ENCODE measurements around the gene IFNL4. TPM values are rescaled to one million over a fixed set of nuclear protein-coding genes. Genes with fewer than 3 reads are reported as not detected.

Gene IFNL4
- total and polyA plus RNA-seq, 2 of the 13 experiments (the other 11 are each of a cell fraction or from before 2014, with no cell fraction given), result not detected

DNA sequence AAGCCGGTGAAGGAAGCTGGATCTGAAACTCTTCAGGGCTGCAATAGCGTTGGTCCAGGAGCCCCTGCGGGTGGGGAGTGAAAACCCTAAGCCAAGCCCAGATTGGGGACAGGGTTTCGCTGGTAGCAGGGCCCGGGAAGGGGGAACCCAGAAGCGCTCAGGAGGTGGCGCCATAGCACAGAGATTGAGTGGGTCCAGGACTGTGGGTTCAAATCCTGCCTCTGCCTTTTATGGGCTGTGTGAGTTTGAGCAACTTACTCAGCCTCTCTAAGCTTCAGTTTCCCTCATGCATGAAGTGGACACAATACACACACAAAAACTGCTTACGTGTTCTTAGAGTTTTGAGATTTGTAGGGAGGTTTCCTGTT, 36.3 kb downstream of the IFNL4 start:
- Histone ChIP-seq H3K79me2 (ENCODE audit: insufficient read depth, low read length) (no peaks in the 10 kb centered on the region), H3K9ac (ENCODE audit: insufficient read depth, low read depth, low read length) (no peak overlapping the region), H3K4me3 (replicated peaks in 1 of 3; ENCODE audit: insufficient read depth in 1 of 3, low read depth in 2 of 3, low read length in 3 of 3) (no peak overlapping the region), H3K4me2 (ENCODE audit: low read depth, low read length) (no peak overlapping the region), H3K9me3 (ENCODE audit: low read length) (no peaks in the 10 kb centered on the region), H3K27ac (ENCODE audit: extremely low read length, insufficient read depth, low read length) (no peak overlapping the region), H3K36me3 (replicated peaks in 1 of 2; ENCODE audit: control insufficient read depth in 1 of 2, insufficient read depth in 2 of 2, low read length in 2 of 2) (no peaks in the 10 kb centered on the region), H3K4me1 (ENCODE audit: insufficient read depth, low read length) (no peaks in the 10 kb centered on the region), H3K27me3 (ENCODE audit: control insufficient read depth in 1 of 2, insufficient read depth in 2 of 2, low read length in 2 of 2) (no peaks in the 10 kb centered on the region; a peak in 2 of 5 replicates), H4K20me1 (ENCODE audit: insufficient read depth, low read length) (no peaks in the 10 kb centered on the region), H2AFZ (ENCODE audit: low read length) (no peak overlapping the region)
- FAIRE-seq (no peak), ATAC-seq (peak; percentile 73), DNase-seq (ENCODE audit: low spot score) (no peak)
- POLR2A ChIA-PET, result no interaction called here
- intact Hi-C loops (cut with micrococcal nuclease; ENCODE audit: unreplicated experiment) (loop anchor here (5.0 kb wide), 1 partner anchor 115 kb away; no protein-coding TSS in a partner anchor), in situ Hi-C loops (cut with HindIII; ENCODE audit: extremely low pct_ligation_motif_present, low pct_unique_long_range_greater_than_20kb) (loop anchor here (5.0 kb wide), 1 partner anchor 115 kb away; no protein-coding TSS in a partner anchor)
- TF ChIP-seq GFI1 (CRISPR knock-in tag; IDR thresholded peaks at IDR 0.05; ENCODE audit: borderline replicate concordance) (no peak), CTCF (CRISPR knock-in tag; IDR thresholded peaks at IDR 0.05) (peak; percentile 60), STAG1 (CRISPR knock-in tag; IDR thresholded peaks at IDR 0.05) (peak; percentile 82), ZNF768 (CRISPR knock-in tag; IDR thresholded peaks at IDR 0.05) (peak; percentile 82), KLF9 (CRISPR knock-in tag; IDR thresholded peaks at IDR 0.05; ENCODE audit: low read depth) (no peak), SMC3 (IDR thresholded peaks at IDR 0.05; ENCODE audit: low read length) (peak; percentile 44), TSC22D2 (CRISPR knock-in tag; IDR thresholded peaks at IDR 0.05; ENCODE audit: borderline replicate concordance) (no peak), YY1 (IDR thresholded peaks at IDR 0.05; ENCODE audit: insufficient read depth, insufficient replicate concordance, low read depth, low read length) (peak; percentile 9), ZMYM2 (CRISPR knock-in tag; IDR thresholded peaks at IDR 0.05) (0 out of 2 replicates have a peak, but pooled peaks have one; percentile 26), RAD21 (CRISPR knock-in tag; IDR thresholded peaks at IDR 0.05) (peak; percentile 66), SP1 (IDR thresholded peaks at IDR 0.05) (no peak), SP1 (CRISPR knock-in tag; IDR thresholded peaks at IDR 0.05) (no peak)
- TF ChIP-seq, protein P1, sequence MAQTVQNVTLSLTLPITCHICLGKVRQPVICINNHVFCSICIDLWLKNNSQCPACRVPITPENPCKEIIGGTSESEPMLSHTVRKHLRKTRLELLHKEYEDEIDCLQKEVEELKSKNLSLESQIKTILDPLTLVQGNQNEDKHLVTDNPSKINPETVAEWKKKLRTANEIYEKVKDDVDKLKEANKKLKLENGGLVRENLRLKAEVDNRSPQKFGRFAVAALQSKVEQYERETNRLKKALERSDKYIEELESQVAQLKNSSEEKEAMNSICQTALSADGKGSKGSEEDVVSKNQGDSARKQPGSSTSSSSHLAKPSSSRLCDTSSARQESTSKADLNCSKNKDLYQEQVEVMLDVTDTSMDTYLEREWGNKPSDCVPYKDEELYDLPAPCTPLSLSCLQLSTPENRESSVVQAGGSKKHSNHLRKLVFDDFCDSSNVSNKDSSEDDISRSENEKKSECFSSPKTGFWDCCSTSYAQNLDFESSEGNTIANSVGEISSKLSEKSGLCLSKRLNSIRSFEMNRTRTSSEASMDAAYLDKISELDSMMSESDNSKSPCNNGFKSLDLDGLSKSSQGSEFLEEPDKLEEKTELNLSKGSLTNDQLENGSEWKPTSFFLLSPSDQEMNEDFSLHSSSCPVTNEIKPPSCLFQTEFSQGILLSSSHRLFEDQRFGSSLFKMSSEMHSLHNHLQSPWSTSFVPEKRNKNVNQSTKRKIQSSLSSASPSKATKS (CRISPR knock-in tag; IDR thresholded peaks at IDR 0.05), result no peak
- TF ChIP-seq, protein P2, sequence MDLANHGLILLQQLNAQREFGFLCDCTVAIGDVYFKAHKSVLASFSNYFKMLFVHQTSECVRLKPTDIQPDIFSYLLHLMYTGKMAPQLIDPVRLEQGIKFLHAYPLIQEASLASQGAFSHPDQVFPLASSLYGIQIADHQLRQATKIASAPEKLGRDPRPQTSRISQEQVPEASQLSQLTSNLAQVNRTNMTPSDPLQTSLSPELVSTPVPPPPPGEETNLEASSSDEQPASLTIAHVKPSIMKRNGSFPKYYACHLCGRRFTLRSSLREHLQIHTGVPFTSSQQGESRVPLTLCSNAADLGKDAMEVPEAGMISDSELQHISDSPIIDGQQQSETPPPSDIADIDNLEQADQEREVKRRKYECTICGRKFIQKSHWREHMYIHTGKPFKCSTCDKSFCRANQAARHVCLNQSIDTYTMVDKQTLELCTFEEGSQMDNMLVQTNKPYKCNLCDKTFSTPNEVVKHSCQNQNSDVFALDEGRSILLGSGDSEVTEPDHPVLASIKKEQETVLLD (CRISPR knock-in tag; IDR thresholded peaks at IDR 0.05; ENCODE audit: low read depth), result no peak
- BruUV-seq (replicated peaks), result no TSS peak
- CTCF ChIA-PET (ENCODE audit: low intra/inter-chr PET ratio, low total read pairs), result interaction anchor here (1.3 kb wide), 1 partner anchor 116 kb away, joined by 5 read pairs; no protein-coding TSS in a partner anchor
- WGBS (ENCODE audit: low lambda C conversion rate), result 8% methylated on average over 6 of the region's 8 CpGs

Measured in HepG2 (cell line).